Neural progenitor cell (in vitro differentiated cells): ENCODE results near the gene MAP3K3. TPM values are rescaled to one million over a fixed set of nuclear protein-coding genes. Genes with fewer than 3 reads are reported as not detected.

Experiments used
- DNase-seq: peaks from one replicate; pipeline ENCODE4 v3.0.0-alpha.2; 2016; ENCODE audit warnings: low spot score
- H2AFZ ChIP-seq: fragments of 200-600 bp; sonication (generic); replicated peaks from 2 replicates; pipeline ENCODE4 v1.6.1; 2016; ENCODE audit warnings: antibody characterized with exemption
- H3F3A ChIP-seq: fragments of 200-600 bp; sonication (generic); 2 replicates; pipeline ENCODE4 v1.6.1; 2016; ENCODE audit warnings: antibody characterized with exemption, low read depth
- H3K27ac ChIP-seq: fragments of 200-600 bp; sonication (generic); 2 replicates; pipeline ENCODE4 v1.5.1; 2016; ENCODE audit warnings: mild to moderate bottlenecking
- H3K27me3 ChIP-seq: fragments of 200-600 bp; sonication (generic); 2 replicates; pipeline ENCODE4 v1.6.1; 2016; ENCODE audit warnings: mild to moderate bottlenecking, moderate library complexity
- H3K36me3 ChIP-seq: fragments of 200-600 bp; sonication (generic); 2 replicates; pipeline ENCODE4 v1.5.1; 2016
- H3K4me1 ChIP-seq: fragments of 200-600 bp; sonication (generic); 2 replicates; pipeline ENCODE4 v1.6.1; 2016; ENCODE audit warnings: mixed run types
- H3K4me2 ChIP-seq: fragments of 200-600 bp; sonication (generic); 2 replicates; pipeline ENCODE4 v1.6.1; 2016
- H3K4me3 ChIP-seq: fragments of 200-600 bp; sonication (generic); 2 replicates; pipeline ENCODE4 v1.5.1; 2016
- H3K79me2 ChIP-seq: fragments of 200-600 bp; sonication (generic); 2 replicates; pipeline ENCODE4 v1.6.1; 2016; ENCODE audit warnings: low read depth
- H3K9ac ChIP-seq: fragments of 200-600 bp; sonication (generic); 2 replicates; pipeline ENCODE4 v1.6.1; 2016
- H3K9me3 ChIP-seq: fragments of 200-600 bp; sonication (generic); 2 replicates; pipeline ENCODE4 v1.5.1; 2016; ENCODE audit warnings: low read depth
- H4K20me1 ChIP-seq: fragments of 200-600 bp; sonication (generic); 2 replicates; pipeline ENCODE4 v1.6.1; 2016; ENCODE audit warnings: low read depth
- H3K27ac Mint-ChIP-seq: 3 replicates; pipeline ENCODE4 v1.8.0; 2021; ENCODE audit warnings: mixed read lengths
- H3K27me3 Mint-ChIP-seq: 2 replicates; pipeline ENCODE4 v1.8.0; 2022; ENCODE audit warnings: low read depth, mild to moderate bottlenecking, inconsistent platforms, moderate library complexity, mixed read lengths; ENCODE audit not compliant: insufficient read depth
- H3K36me3 Mint-ChIP-seq: 3 replicates; pipeline ENCODE4 v1.8.0; 2021; ENCODE audit warnings: mixed read lengths
- H3K4me1 Mint-ChIP-seq: 3 replicates; pipeline ENCODE4 v1.8.0; 2021; ENCODE audit warnings: mixed read lengths
- H3K4me3 Mint-ChIP-seq: 3 replicates; pipeline ENCODE4 v1.8.0; 2021; ENCODE audit warnings: mild to moderate bottlenecking, moderate library complexity, mixed read lengths
- H3K9me3 Mint-ChIP-seq: 3 replicates; pipeline ENCODE4 v1.8.0; 2020; ENCODE audit warnings: mixed read lengths
- CTCF ChIP-seq: fragments of 200-600 bp; sonication (generic); IDR thresholded peaks from 2 replicates; pipeline ENCODE4 v1.5.1; 2017; ENCODE audit warnings: antibody characterized with exemption, mild to moderate bottlenecking
- EZH2 ChIP-seq: fragments of 200-600 bp; sonication (generic); IDR thresholded peaks from 2 replicates; pipeline ENCODE4 v1.6.1; 2017; ENCODE audit warnings: antibody characterized with exemption, mild to moderate bottlenecking, moderate library complexity
- EZH2phosphoT487 ChIP-seq: fragments of 200-600 bp; sonication (generic); IDR thresholded peaks from 2 replicates; pipeline ENCODE4 v1.6.1; 2017; ENCODE audit warnings: antibody characterized with exemption
- total RNA-seq: library from RNA; depleted of rRNA; stranded (reverse); fragments of >200 nt; gene quantifications from 2 replicates; pipeline ENCODE4 v1.2.3, GENCODE V29; 2015; ENCODE audit warnings: low replicate concordance

Gene MAP3K3
- total RNA-seq, 1 donor from 2014 or later: 21.6 TPM

GRCh38 chr17:63595132-63595531 lies 27.1 kb upstream of the MAP3K3 start:
- Mint-ChIP-seq H3K4me3 (no peak overlapping the region), H3K9me3 (no peaks in the 10 kb centered on the region), H3K36me3 (peaks cover 4% of the 10 kb centered on the region), H3K27me3 (peaks cover 2% of the 10 kb centered on the region), H3K27ac (no peak overlapping the region), H3K4me1 (peaks cover 2% of the 10 kb centered on the region)
- no peaks in the 10 kb centered on the region for H3F3A ChIP-seq
- no peak overlapping the region for H3K4me3 ChIP-seq
- peaks cover 2% of the 10 kb centered on the region for H3K4me1 ChIP-seq
- no peak overlapping the region for H3K4me2 ChIP-seq
- no peaks in the 10 kb centered on the region for H3K79me2 ChIP-seq
- peak overlapping the region; percentile 10 for H3K27ac ChIP-seq
- H3K27me3 ChIP-seq: no peaks in the 10 kb centered on the region
- no peaks in the 10 kb centered on the region for H3K36me3 ChIP-seq
- no peak for DNase-seq
- no peaks in the 10 kb centered on the region for H4K20me1 ChIP-seq
- no peaks in the 10 kb centered on the region for H3K9me3 ChIP-seq
- no peak overlapping the region for H2AFZ ChIP-seq
- TF ChIP-seq EZH2phosphoT487: no peak
- TF ChIP-seq CTCF: no peak
- no peak for TF ChIP-seq EZH2
- H3K9ac ChIP-seq: no peak overlapping the region

- Histone ChIP-seq H4K20me1 (no peaks in the 10 kb centered on the region), H3K27ac (no peak overlapping the region), H2AFZ (no peak overlapping the region), H3K4me3 (no peak overlapping the region), H3F3A (peaks cover 5% of the 10 kb centered on the region), H3K4me1 (peaks cover 11% of the 10 kb centered on the region), H3K36me3 (no peaks in the 10 kb centered on the region), H3K9me3 (no peaks in the 10 kb centered on the region), H3K4me2 (no peak overlapping the region), H3K79me2 (peaks cover 7% of the 10 kb centered on the region), H3K27me3 (no peaks in the 10 kb centered on the region), H3K9ac (no peak overlapping the region)
- peaks cover 12% of the 10 kb centered on the region for H3K4me1 Mint-ChIP-seq
- H3K9me3 Mint-ChIP-seq: no peaks in the 10 kb centered on the region
- H3K27me3 Mint-ChIP-seq: peaks cover 4% of the 10 kb centered on the region
- H3K4me3 Mint-ChIP-seq: no peak overlapping the region
- no peaks in the 10 kb centered on the region for H3K36me3 Mint-ChIP-seq
- no peak for TF ChIP-seq CTCF
- no peak for TF ChIP-seq EZH2phosphoT487
- no peak for TF ChIP-seq EZH2
- no peak overlapping the region for H3K27ac Mint-ChIP-seq
- no peak for DNase-seq
Measured at GRCh38 chr17:63596856-63597586, 25.2 kb upstream of the MAP3K3 start.

- Mint-ChIP-seq H3K4me1 (peaks cover 12% of the 10 kb centered on the region), H3K27me3 (peaks cover 4% of the 10 kb centered on the region), H3K27ac (no peak overlapping the region), H3K36me3 (peaks cover 4% of the 10 kb centered on the region), H3K9me3 (no peaks in the 10 kb centered on the region), H3K4me3 (no peak overlapping the region)
- Histone ChIP-seq H3K36me3 (no peaks in the 10 kb centered on the region), H3K4me3 (no peak overlapping the region), H3K79me2 (peaks cover 11% of the 10 kb centered on the region), H2AFZ (no peak overlapping the region), H3K9ac (no peak overlapping the region), H3K9me3 (no peaks in the 10 kb centered on the region), H3K27me3 (no peaks in the 10 kb centered on the region), H3K27ac (no peak overlapping the region), H3K4me2 (no peak overlapping the region), H3K4me1 (peaks cover 11% of the 10 kb centered on the region), H4K20me1 (no peaks in the 10 kb centered on the region), H3F3A (peaks cover 5% of the 10 kb centered on the region)
- DNase-seq: no peak
- no peak for TF ChIP-seq EZH2phosphoT487
- TF ChIP-seq EZH2: no peak
- TF ChIP-seq CTCF: no peak
Measured at GRCh38 chr17:63598281-63598680, 23.9 kb upstream of the MAP3K3 start.
